SK-N-SH (cell line): ENCODE measurements around the gene NKAIN1. TPM values are rescaled to one million over a fixed set of nuclear protein-coding genes. Genes with fewer than 3 reads are reported as not detected.

Source experiments
- CTCF ChIA-PET: fragments of 300-600, 350-600 bp; formaldehyde crosslinking; extraction: SDS; loops from one replicate; lab custom pipeline; 2021; lab: Yijun Ruan, JAX
- POLR2A ChIA-PET: fragments of 350-600 bp; sonication (Branson Sonifier 250); formaldehyde crosslinking; extraction: SDS; loops from one replicate; lab custom pipeline; 2020; ENCODE audit warnings: antibody characterized with exemption, inconsistent platforms; lab: Yijun Ruan, JAX
- DNase-seq: peaks from one replicate; pipeline ENCODE4 v3.0.0; 2012
- H2AFZ ChIP-seq: fragments of 200-600 bp; sonication (generic); 2 replicates; pipeline ENCODE4 v1.8.1; 2016; ENCODE audit warnings: antibody characterized with exemption, mild to moderate bottlenecking, low read depth
- H3F3A ChIP-seq: fragments of 200-600 bp; sonication (generic); replicated peaks from 2 replicates; pipeline ENCODE3; 2016; ENCODE audit warnings: antibody characterized with exemption, mild to moderate bottlenecking; ENCODE audit not compliant: insufficient read depth
- H3K27ac ChIP-seq, 2 experiments: fragments of 200-500 bp in 1 of 2; fragments of 200-600 bp in 1 of 2; sonication (Bioruptor generic) in 1 of 2; sonication (generic), shearing (Covaris generic) in 1 of 2; 2 replicates each; pipeline versions ENCODE4 v1.5.1 to v1.6.1; 2014 to 2016; ENCODE audit warnings: low read depth in 2 of 2, inconsistent platforms in 1 of 2, low read length in 1 of 2, mild to moderate bottlenecking in 1 of 2, mixed read lengths in 1 of 2
- H3K27me3 ChIP-seq: fragments of 200-600 bp; sonication (generic), shearing (Covaris generic); 2 replicates; pipeline ENCODE4 v1.6.1; 2016; ENCODE audit warnings: mixed run types; ENCODE audit not compliant: insufficient read depth
- H3K36me3 ChIP-seq, 2 experiments: fragments of 200-500 bp in 1 of 2; fragments of 200-600 bp in 1 of 2; sonication (Bioruptor generic) in 1 of 2; sonication (generic) in 1 of 2; replicated peaks in 1 of 2; 2 replicates each; pipeline versions ENCODE3 to v1.5.1; 2014 to 2016; ENCODE audit warnings: low read length in 1 of 2, mild to moderate bottlenecking in 1 of 2; ENCODE audit not compliant: insufficient read depth in 2 of 2, control insufficient read depth in 1 of 2
- H3K4me1 ChIP-seq, 2 experiments: fragments of 200-500 bp in 1 of 2; fragments of 200-600 bp in 1 of 2; sonication (Bioruptor generic) in 1 of 2; sonication (generic), shearing (Covaris generic) in 1 of 2; 2 replicates each; pipeline versions ENCODE4 v1.5.1 to v1.6.1; 2014 to 2016; ENCODE audit warnings: low read depth in 1 of 2, low read length in 1 of 2, mixed run types in 1 of 2; ENCODE audit not compliant: insufficient read depth in 2 of 2, control insufficient read depth in 1 of 2
- H3K4me2 ChIP-seq: fragments of 200-600 bp; sonication (generic), shearing (Covaris generic); 2 replicates; pipeline ENCODE4 v1.6.1; 2017; ENCODE audit warnings: mixed run types
- H3K4me3 ChIP-seq, 2 experiments: fragments of 200-500 bp in 1 of 2; fragments of 200-600 bp in 1 of 2; sonication (Bioruptor generic) in 1 of 2; sonication (generic), shearing (Covaris generic) in 1 of 2; 2 replicates each; pipeline versions ENCODE4 v1.5.1 to v1.8.1; 2014 to 2016; ENCODE audit warnings: low read depth in 2 of 2, inconsistent platforms in 1 of 2, low read length in 1 of 2, mild to moderate bottlenecking in 1 of 2, mixed read lengths in 1 of 2, moderate library complexity in 1 of 2
- H3K79me2 ChIP-seq: fragments of 200-600 bp; sonication (generic); 2 replicates; pipeline ENCODE4 v1.8.1; 2017; ENCODE audit warnings: mild to moderate bottlenecking; ENCODE audit not compliant: insufficient read depth
- H3K9ac ChIP-seq: fragments of 200-600 bp; sonication (generic); 2 replicates; pipeline ENCODE4 v1.6.1; 2017; ENCODE audit warnings: mixed run types
- H3K9me2 ChIP-seq: fragments of 200-600 bp; sonication (generic); 2 replicates; pipeline ENCODE4 v1.6.1; 2017; ENCODE audit warnings: mixed run types
- H3K9me3 ChIP-seq: fragments of 200-600 bp; sonication (generic); 2 replicates; pipeline ENCODE4 v1.6.1; 2017; ENCODE audit warnings: mixed run types, mild to moderate bottlenecking, moderate library complexity
- H4K20me1 ChIP-seq: fragments of 200-600 bp; sonication (generic); 2 replicates; pipeline ENCODE4 v1.6.1; 2017; ENCODE audit warnings: mild to moderate bottlenecking, mixed run types; ENCODE audit not compliant: insufficient read depth
- FOSL2 ChIP-seq: IDR thresholded peaks from 2 replicates; pipeline ENCODE4 v1.4.0; 2012; ENCODE audit warnings: low read depth, mild to moderate bottlenecking, moderate library complexity, borderline replicate concordance
- GABPA ChIP-seq: IDR thresholded peaks from 2 replicates; pipeline ENCODE4 v1.4.0; 2012; ENCODE audit warnings: low read depth, mild to moderate bottlenecking
- IRF3 ChIP-seq: fragments of 150-350 bp; IDR thresholded peaks from 2 replicates; pipeline ENCODE4 v1.6.1; 2016; ENCODE audit warnings: mild to moderate bottlenecking, low read depth, low read length
- MAX ChIP-seq: IDR thresholded peaks from 2 replicates; pipeline ENCODE4 v1.4.0; 2012; ENCODE audit warnings: low read depth
- RAD21 ChIP-seq: IDR thresholded peaks from 2 replicates; pipeline ENCODE4 v1.6.1; 2012; ENCODE audit warnings: mild to moderate bottlenecking, low read length
- REST ChIP-seq: IDR thresholded peaks from 2 replicates; pipeline ENCODE4 v1.6.1; 2012; ENCODE audit warnings: mild to moderate bottlenecking, low read depth, low read length, moderate library complexity
- RFX5 ChIP-seq: IDR thresholded peaks from 2 replicates; pipeline ENCODE4 v1.6.1; 2012; ENCODE audit warnings: mild to moderate bottlenecking, improper control_type of control experiment, low read length
- WGBS: methylation state at CpG from one replicate; pipeline ENCODE4 v1.1.6; 2017; ENCODE audit warnings: low lambda C conversion rate; 5-methylcytosine and 5-hydroxymethylcytosine counted together
- polyA plus RNA-seq, 3 experiments: library from polyadenylated mRNA; depleted of rRNA; stranded (reverse); fragments of >200 nt; gene quantifications; 2 replicates each; pipeline ENCODE4 v1.2.3, GENCODE V29; 2012

NKAIN1 gene
- polyA plus RNA-seq, 1 of the 3 experiments (the other 2 are of a cell fraction) = 0.54 TPM

GRCh38 chr1:31272369-31272768 is 32.7 kb upstream of the NKAIN1 start:
- no peak overlapping the region for H2AFZ ChIP-seq
- no peaks in the 10 kb centered on the region; a peak in 1 of 4 replicates for H3K4me1 ChIP-seq
- H3K9me2 ChIP-seq = no peaks in the 10 kb centered on the region
- no peaks in the 10 kb centered on the region for H3K27me3 ChIP-seq
- H3K9ac ChIP-seq = no peak overlapping the region
- H3K79me2 ChIP-seq = peaks cover 23% of the 10 kb centered on the region
- no peaks in the 10 kb centered on the region for H3F3A ChIP-seq
- ChIA-PET CTCF (interaction anchor here (2.0 to 4.6 kb wide), 2 partner anchors 8 to 88 kb away, joined by 6 to 26 read pairs; no protein-coding TSS in a partner anchor), POLR2A (no interaction called here)
- TF ChIP-seq FOSL2 = no peak
- DNase-seq = no peak
- peaks cover 54 to 80% of the 10 kb centered on the region in 2 experiments for H3K36me3 ChIP-seq
- no peaks in the 10 kb centered on the region for H4K20me1 ChIP-seq
- 86% methylated on average over 3 of the region's 3 CpGs for WGBS
- H3K9me3 ChIP-seq = no peaks in the 10 kb centered on the region
- H3K27ac ChIP-seq = no peak overlapping the region
- H3K4me3 ChIP-seq = no peak overlapping the region
- H3K4me2 ChIP-seq = no peak overlapping the region

- CTCF ChIA-PET = interaction anchor here (1.1 to 4.3 kb wide), 2 partner anchors 82 to 104 kb away, joined by 5 to 28 read pairs; no protein-coding TSS in a partner anchor
- POLR2A ChIA-PET = interaction anchor here (0.6 kb wide), 1 partner anchor 29 kb away, joined by 3 read pairs; no protein-coding TSS in a partner anchor
- TF ChIP-seq MAX (no peak), IRF3 (no peak), REST (no peak), GABPA (no peak), RAD21 (no peak), RFX5 (no peak)
- Histone ChIP-seq H3K9ac (no peak overlapping the region), H3F3A (no peaks in the 10 kb centered on the region), H3K4me3 (no peak overlapping the region), H3K9me2 (no peaks in the 10 kb centered on the region), H4K20me1 (no peaks in the 10 kb centered on the region), H3K4me2 (no peak overlapping the region), H3K9me3 (no peaks in the 10 kb centered on the region), H3K27ac (no peak overlapping the region), H3K79me2 (no peaks in the 10 kb centered on the region), H3K4me1 (no peaks in the 10 kb centered on the region; a peak in 1 of 4 replicates), H3K36me3 (peaks cover 66 to 89% of the 10 kb centered on the region in 2 experiments), H2AFZ (no peak overlapping the region), H3K27me3 (no peaks in the 10 kb centered on the region)
- 89% methylated on average over 2 of the region's 2 CpGs for WGBS
- DNase-seq = no peak
Measured at GRCh38 chr1:31266547-31266946, 26.9 kb upstream of the NKAIN1 start.
